ENCODE measurements around the gene MTHFSD.

MTHFSD gene

DNA sequence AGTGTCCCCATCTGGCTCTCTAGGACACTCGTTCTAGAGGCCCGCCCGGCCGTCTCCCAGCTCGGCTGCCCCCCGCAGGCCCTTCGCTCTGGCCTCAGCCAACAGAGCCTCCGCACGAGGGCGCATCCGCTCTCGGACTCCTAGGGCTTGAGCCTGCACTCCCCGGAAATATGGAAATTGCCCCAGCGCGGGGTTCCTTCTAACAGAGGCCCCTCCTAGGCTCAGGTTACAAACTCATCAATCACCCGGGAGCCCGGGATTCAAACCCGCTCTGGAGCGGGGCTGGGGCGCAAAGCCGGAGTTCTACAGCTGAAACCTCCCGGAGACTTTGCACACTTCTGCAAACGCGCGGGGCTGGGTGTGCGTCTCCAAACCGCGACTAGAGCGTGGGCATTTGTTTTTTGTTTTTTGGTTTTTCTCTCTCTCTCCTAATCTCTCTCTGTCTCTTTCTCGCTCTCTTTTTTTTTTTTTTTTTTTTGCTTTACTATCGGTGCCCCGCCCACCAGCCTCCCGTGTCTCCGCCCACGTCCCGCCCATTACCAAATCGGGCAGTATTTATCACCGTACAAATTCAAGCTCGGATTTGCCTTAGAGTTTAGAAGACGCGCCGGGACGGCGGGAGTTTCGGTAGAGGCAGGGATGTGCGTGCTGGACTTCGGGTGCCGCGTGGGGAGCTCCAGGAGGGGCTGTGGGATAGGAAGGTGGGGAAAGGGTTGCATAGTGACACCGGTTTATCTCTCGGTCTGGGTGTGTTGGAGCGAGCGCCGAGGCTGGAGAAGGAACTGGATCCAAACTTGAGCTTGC, 20.9 kb upstream of the MTHFSD start:
- no peak overlapping the region for H3K27ac Mint-ChIP-seq
- H3K27me3 Mint-ChIP-seq = peaks cover 56% of the 10 kb centered on the region
- no peaks in the 10 kb centered on the region for H3K36me3 Mint-ChIP-seq
- H3K4me3 Mint-ChIP-seq = peak overlapping the region; percentile 71
- peaks cover 12% of the 10 kb centered on the region for H3K4me1 Mint-ChIP-seq
- no peaks in the 10 kb centered on the region for H3K9me3 Mint-ChIP-seq

DNA sequence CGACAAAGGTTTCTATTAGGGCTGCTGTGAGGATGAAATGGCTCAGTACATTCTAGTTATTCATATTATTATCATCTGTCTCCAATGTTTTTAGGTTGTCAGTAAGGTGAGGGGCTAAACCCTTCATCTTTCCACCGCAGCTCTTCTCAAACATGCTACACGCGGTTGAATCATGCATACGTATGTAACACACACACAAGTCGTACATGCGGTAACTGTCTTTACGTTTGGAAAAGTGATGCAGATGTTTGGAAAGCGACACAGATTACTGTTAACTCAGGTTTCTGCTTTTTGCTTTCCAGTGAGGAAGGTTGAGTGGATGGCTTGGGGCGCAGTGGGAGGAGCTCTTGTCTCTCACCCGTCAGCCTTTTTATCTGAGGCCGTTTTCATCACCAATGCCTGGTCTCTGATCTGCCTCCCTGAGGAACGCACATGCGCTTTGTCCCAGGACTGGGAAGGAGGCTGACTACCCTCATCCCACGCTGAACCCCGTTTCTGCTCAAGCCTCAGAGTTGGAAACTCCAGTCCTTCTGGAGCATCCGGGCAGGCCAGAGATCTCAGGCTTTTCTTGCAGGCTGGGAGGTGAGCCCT, 20.2 kb upstream of the MTHFSD start:
- no peak overlapping the region for H3K27ac Mint-ChIP-seq
- peaks cover 56% of the 10 kb centered on the region for H3K27me3 Mint-ChIP-seq
- H3K36me3 Mint-ChIP-seq = no peaks in the 10 kb centered on the region
- no peak overlapping the region for H3K4me3 Mint-ChIP-seq
- H3K9me3 Mint-ChIP-seq = no peaks in the 10 kb centered on the region
- H3K4me1 Mint-ChIP-seq = peaks cover 12% of the 10 kb centered on the region

DNA sequence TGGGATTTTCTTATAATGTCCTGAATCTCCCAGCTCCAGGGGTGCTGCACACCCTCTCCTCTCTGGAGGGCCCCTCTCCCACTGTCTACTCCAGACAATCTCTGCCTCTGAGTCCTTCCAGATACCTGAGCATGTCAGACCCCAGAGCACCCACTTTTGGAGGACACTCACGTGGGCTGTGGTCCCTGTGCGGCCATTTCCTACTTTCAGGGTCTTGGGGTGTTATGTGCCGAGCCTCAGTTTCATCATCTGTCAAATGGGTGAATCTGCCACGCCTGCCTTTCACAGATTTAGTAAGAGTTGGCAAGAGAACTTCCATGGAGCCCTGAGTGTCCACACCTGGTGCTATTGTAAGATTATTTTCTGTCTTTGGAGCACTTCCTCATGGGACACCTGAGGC, 19.6 kb upstream of the MTHFSD start:
- Mint-ChIP-seq H3K27ac (no peak overlapping the region), H3K36me3 (no peaks in the 10 kb centered on the region), H3K9me3 (no peaks in the 10 kb centered on the region), H3K4me3 (no peak overlapping the region), H3K4me1 (peaks cover 10% of the 10 kb centered on the region), H3K27me3 (peaks cover 55% of the 10 kb centered on the region)

DNA sequence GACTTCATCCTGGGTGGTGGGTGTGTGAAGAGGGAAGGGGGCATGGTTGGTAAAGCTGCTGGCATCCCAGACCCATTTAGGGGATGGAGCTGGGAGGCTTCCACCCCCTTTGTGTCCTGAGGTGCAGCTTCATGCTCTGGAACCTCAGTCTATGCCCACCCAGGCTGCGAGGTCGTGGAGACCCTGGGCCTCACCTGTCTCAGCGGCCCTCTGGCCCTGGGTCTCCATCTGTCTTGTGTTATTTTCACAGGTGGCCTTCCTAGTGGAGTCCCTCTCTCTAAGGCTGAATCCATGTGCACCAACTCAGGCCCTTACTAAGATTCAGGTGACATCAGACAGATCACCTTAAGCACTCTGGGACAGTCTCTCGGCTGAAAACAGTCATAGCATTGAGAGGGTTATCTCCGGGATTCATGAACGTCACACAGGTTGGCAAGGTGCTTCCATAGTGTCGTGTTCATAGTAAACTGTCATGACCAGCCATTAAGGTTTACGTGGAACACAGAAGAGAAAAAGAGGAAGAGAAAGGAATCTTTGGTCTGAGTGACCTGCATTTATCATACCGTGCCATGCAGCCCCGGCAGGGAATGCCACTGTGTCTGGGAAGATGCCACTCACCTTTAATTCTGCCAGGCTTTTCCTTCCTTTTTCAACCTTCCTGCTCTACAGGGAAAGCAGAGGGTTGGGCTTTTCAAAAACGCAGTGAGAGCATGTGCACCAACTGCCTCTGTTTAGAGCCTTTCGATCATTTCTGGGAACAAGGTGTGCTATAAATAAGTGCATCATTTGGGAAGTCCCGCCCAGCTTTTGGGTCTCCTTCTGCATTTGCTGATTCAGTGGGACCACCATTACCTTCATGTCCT, 18.8 kb upstream of the MTHFSD start:
- Mint-ChIP-seq H3K27me3 (peaks cover 56% of the 10 kb centered on the region), H3K27ac (no peak overlapping the region), H3K4me1 (peaks cover 11% of the 10 kb centered on the region), H3K9me3 (no peaks in the 10 kb centered on the region), H3K36me3 (no peaks in the 10 kb centered on the region), H3K4me3 (no peak overlapping the region)

DNA sequence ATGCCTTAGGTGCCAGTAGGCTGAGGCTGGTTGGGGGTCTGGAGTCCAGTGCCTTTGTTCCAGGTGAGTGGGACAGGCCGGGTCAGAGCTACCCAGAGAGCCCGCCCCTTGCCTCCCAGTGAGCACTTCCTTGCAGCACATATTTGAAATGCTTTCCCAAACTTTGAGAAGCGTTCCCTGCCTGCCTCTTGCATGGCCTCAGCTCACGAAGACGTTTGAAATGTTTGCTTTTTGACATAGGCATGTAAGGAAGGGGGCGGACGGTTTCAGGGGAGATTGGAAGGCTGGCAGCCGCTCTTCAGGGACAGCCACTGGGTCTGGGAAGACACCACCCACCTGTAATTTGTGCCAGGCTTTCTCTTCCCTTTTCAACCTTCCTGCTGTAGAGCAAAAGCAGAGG, 18.2 kb upstream of the MTHFSD start:
- Mint-ChIP-seq H3K27me3 (peaks cover 54% of the 10 kb centered on the region), H3K36me3 (no peaks in the 10 kb centered on the region), H3K4me3 (no peak overlapping the region), H3K9me3 (no peaks in the 10 kb centered on the region), H3K4me1 (peaks cover 11% of the 10 kb centered on the region), H3K27ac (no peak overlapping the region)

DNA sequence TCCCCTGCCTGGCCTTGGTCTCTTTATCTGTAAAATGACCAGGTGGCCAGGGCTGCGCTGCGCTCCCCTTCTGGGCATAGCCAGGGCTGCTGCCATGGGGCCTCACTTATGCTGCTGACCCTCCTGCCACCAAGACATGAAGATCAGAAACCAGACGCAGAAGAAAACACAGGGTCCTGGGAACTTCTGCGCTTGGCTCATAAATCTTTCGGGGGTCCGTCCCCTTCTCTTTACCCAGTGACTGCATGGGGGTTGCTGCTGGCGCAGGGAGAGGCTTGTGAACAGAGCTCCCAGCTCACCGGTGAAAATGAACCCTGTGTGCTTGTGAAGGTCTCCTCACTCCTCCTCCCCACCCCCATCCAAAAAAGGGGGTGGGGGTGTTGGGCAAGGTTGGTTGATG, 17.6 kb upstream of the MTHFSD start:
- no peaks in the 10 kb centered on the region for H3K9me3 Mint-ChIP-seq
- H3K36me3 Mint-ChIP-seq = no peaks in the 10 kb centered on the region
- H3K27me3 Mint-ChIP-seq = peaks cover 50% of the 10 kb centered on the region
- peaks cover 11% of the 10 kb centered on the region for H3K4me1 Mint-ChIP-seq
- H3K27ac Mint-ChIP-seq = no peak overlapping the region
- H3K4me3 Mint-ChIP-seq = no peak overlapping the region

GRCh38 chr16:86572041-86572521, 17.0 kb upstream of the MTHFSD start:
- H3K4me3 Mint-ChIP-seq = no peak overlapping the region
- no peaks in the 10 kb centered on the region for H3K36me3 Mint-ChIP-seq
- no peak overlapping the region for H3K27ac Mint-ChIP-seq
- H3K9me3 Mint-ChIP-seq = no peaks in the 10 kb centered on the region
- peaks cover 48% of the 10 kb centered on the region for H3K27me3 Mint-ChIP-seq
- peaks cover 15% of the 10 kb centered on the region for H3K4me1 Mint-ChIP-seq

- no peak overlapping the region for H3K4me3 Mint-ChIP-seq
- no peaks in the 10 kb centered on the region for H3K36me3 Mint-ChIP-seq
- H3K27me3 Mint-ChIP-seq = peaks cover 44% of the 10 kb centered on the region
- no peaks in the 10 kb centered on the region for H3K9me3 Mint-ChIP-seq
- H3K27ac Mint-ChIP-seq = no peak overlapping the region
- peaks cover 12% of the 10 kb centered on the region for H3K4me1 Mint-ChIP-seq
These were observed 16.5 kb upstream of the MTHFSD start for GRCh38 chr16:86571530-86571915.

- H3K27ac Mint-ChIP-seq = no peak overlapping the region
- no peaks in the 10 kb centered on the region for H3K36me3 Mint-ChIP-seq
- no peak overlapping the region for H3K4me3 Mint-ChIP-seq
- peaks cover 11% of the 10 kb centered on the region for H3K4me1 Mint-ChIP-seq
- no peaks in the 10 kb centered on the region for H3K9me3 Mint-ChIP-seq
- H3K27me3 Mint-ChIP-seq = peaks cover 40% of the 10 kb centered on the region
These were observed 15.8 kb upstream of the MTHFSD start for GRCh38 chr16:86570558-86571529.

DNA sequence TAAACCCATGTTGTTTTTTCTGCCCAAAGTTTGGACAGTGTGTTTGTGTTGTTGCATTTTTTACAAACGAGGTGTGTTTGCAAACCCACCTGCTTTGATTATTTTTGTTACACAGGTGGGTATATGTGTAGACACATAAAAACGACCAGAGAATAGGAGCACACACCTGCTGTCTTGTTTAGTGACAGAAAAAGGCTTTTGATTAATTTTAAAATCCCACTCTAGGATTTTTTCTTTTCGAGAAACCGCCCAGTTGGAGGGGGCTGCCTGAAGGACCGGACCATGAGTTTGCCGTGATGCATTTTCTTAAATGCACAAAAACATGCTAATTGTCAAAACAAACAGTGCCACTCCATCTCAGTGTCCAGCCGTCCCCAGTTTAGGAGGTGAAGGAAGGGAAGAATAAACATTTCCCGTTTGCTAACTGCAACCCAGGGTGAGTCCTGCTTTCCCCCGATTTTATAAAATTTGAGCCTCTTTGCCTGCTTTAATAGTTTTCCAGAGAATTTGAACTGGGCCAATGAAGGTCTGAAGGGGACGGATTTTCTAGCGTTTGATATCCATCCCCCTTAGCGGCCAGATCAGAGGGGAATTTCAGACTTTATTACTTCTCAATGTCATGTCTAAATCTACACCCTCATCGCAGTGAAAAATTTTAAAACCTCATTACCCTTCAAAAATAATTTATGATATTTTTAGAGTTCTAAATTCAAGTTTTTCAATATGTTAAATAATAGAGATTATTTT, 14.8 kb upstream of the MTHFSD start:
- H3K27ac Mint-ChIP-seq = no peak overlapping the region
- H3K27me3 Mint-ChIP-seq = peaks cover 37% of the 10 kb centered on the region
- no peaks in the 10 kb centered on the region for H3K36me3 Mint-ChIP-seq
- H3K4me1 Mint-ChIP-seq = peaks cover 17% of the 10 kb centered on the region
- H3K4me3 Mint-ChIP-seq = no peak overlapping the region
- no peaks in the 10 kb centered on the region for H3K9me3 Mint-ChIP-seq

GRCh38 chr16:86568677-86569623, 13.9 kb upstream of the MTHFSD start:
- Mint-ChIP-seq H3K4me1 (peaks cover 23% of the 10 kb centered on the region), H3K27me3 (peaks cover 38% of the 10 kb centered on the region), H3K4me3 (peak overlapping the region; percentile 26), H3K27ac (peak overlapping the region; percentile 41), H3K36me3 (no peaks in the 10 kb centered on the region), H3K9me3 (no peaks in the 10 kb centered on the region)

- H3K36me3 Mint-ChIP-seq = no peaks in the 10 kb centered on the region
- peaks cover 41% of the 10 kb centered on the region for H3K27me3 Mint-ChIP-seq
- no peak overlapping the region for H3K27ac Mint-ChIP-seq
- peaks cover 30% of the 10 kb centered on the region for H3K4me1 Mint-ChIP-seq
- H3K4me3 Mint-ChIP-seq = peak overlapping the region; percentile 52
- no peaks in the 10 kb centered on the region for H3K9me3 Mint-ChIP-seq
These were observed 12.9 kb upstream of the MTHFSD start for GRCh38 chr16:86567701-86568581.

Data from activated naive CD4-positive, alpha-beta T cell treated with anti-CD3 and anti-CD28 coated beads, Interleukin-2, amount 50 U/mL, for 24 hours (primary cell).